NT2/D1 (cell line): ENCODE results near the gene SLC25A25.

ENCODE experiments used
- SUZ12 ChIP-seq: IDR thresholded peaks from 2 replicates; pipeline ENCODE4 v1.6.1; 2011; ENCODE audit not compliant: insufficient read length, insufficient read depth; ENCODE audit errors: extremely low read depth
- YY1 ChIP-seq: IDR thresholded peaks from 2 replicates; pipeline ENCODE4 v1.6.1; 2011; ENCODE audit not compliant: insufficient read length, insufficient read depth
- ZNF274 ChIP-seq: IDR thresholded peaks from 2 replicates; pipeline ENCODE4 v1.6.1; 2011; ENCODE audit warnings: mild to moderate bottlenecking, low read depth, low read length

DNA sequence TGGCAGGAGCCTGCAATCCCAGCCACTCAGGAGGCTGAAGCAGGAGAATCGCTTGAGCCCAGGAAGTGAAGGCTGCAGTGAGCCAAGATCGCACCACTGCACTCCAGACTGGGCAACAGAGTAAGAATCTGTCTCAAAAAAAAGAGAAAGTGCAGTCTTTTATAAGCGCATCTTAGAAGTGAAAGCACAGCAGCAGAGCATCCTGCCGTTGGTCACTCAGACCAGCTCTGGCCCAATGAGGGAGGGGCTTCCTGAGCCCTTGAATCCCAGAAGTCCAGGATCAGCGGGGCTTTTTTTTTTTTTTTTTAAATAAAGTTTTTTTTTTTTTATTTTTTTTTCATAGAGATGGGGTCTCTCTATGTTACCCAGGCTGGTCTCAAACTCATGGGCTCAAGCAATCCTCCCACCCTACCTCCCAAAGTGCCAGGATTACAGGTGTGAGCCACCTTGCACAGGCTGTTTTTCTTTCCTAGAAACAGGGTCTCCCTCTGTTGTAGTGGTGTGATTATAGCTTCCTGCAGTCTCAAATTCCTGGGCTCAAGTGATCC is 43.2 kb upstream of the SLC25A25 start:
- TF ChIP-seq ZNF274 (no peak), YY1 (no peak), SUZ12 (no peak)
